ENCODE measurements around the gene KRT35. TPM values are rescaled to one million over a fixed set of nuclear protein-coding genes. Genes with fewer than 3 reads are reported as not detected.
A peak's percentile ranks its signal among the peaks of the same experiment; 100 is the strongest.

KRT35 gene
- total and polyA plus RNA-seq, 10 of the 15 experiments (the other 5 are each of a cell fraction or from before 2014, with no cell fraction given): not detected

DNA sequence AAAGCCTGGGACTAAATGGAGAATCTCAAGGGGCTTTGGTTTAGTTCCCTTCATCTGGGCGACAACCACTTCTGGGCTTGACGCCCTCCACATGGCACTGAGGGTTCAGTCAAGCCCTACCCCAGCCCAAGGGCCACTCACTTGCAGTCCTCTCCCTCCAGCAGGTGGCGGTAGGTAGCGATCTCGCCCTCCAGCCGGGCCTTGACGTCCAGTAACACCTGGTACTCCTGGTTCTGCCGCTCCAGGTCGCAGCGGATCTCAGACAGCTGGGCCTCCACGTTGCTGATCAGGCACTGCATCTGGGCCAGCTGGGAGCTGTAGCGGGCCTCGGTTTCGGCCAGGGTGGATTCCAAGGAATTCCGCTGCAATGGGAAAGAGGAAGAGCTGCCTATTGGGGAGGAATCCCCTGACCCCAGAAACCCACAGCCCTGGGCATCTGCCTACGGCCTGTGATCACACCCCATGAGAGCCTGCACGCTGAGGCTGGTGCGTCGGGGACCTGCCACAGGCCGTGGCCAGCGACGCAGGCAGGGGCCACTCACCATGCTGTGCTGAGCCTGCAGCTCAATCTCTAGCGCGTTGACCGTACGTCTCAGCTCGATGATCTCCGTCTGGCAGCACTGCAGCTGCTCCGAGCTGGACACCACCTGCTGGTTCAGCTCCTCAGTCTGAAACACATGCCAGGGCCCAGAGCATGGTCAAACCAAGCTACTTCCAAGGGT lies 6.0 kb upstream of the KRT35 start:
- H3K27me3 ChIP-seq (replicated peaks in 1 of 2; ENCODE audit: control insufficient read depth in 2 of 2, insufficient read depth in 2 of 2, low read length in 1 of 2): peaks cover 0 to 3% of the 10 kb centered on the region in 2 experiments; a peak in 2 of 4 replicates
- no peaks in the 10 kb centered on the region for H3K4me1 ChIP-seq (ENCODE audit: control insufficient read depth, insufficient read depth, low read length)
- BruUV-seq (replicated peaks): no TSS peak
- intact Hi-C loops (cut with micrococcal nuclease; ENCODE audit: unreplicated experiment) (no loop called here), in situ Hi-C loops (cut with MboI) (no loop called here)
- ChIA-PET RAD21 (ENCODE audit: unreplicated experiment) (interaction anchor here (0.8 to 1.9 kb wide), 3 partner anchors 61 to 631 kb away, joined by 3 to 5 read pairs (median 3); no protein-coding TSS in a partner anchor), SMC1A (ENCODE audit: uncharacterized antibody, unreplicated experiment) (interaction anchor here (0.9 kb wide), 2 partner anchors 160 to 180 kb away, joined by 3 read pairs; no protein-coding TSS in a partner anchor), CTCF (interaction anchor here (0.6 to 2.3 kb wide), 9 partner anchors 8 to 630 kb away, joined by 3 to 8 read pairs (median 3); no protein-coding TSS in a partner anchor), POLR2A (no interaction called here)
- H3K4me2 ChIP-seq (ENCODE audit: control insufficient read depth, insufficient read depth): no peak overlapping the region
- FAIRE-seq (no peak), ATAC-seq (peak; percentile 74), DNase-seq (ENCODE audit: low read depth, low spot score) (no peak)
- no peak overlapping the region for H3K4me3 ChIP-seq
- no peak overlapping the region for H3K9ac ChIP-seq (ENCODE audit: control insufficient read depth, insufficient read depth, low read length)
- no peak for TF ChIP-seq EP300 (IDR thresholded peaks at IDR 0.05; ENCODE audit: borderline replicate concordance in 1 of 2, control insufficient read depth in 1 of 2, low read depth in 2 of 2, low read length in 2 of 2)
- TF ChIP-seq NFXL1 (IDR thresholded peaks at IDR 0.05; ENCODE audit: borderline replicate concordance): no peak
- TF ChIP-seq ZBED1 (IDR thresholded peaks at IDR 0.05; ENCODE audit: borderline replicate concordance): no peak
- no peak for TF ChIP-seq PBX3 (IDR thresholded peaks at IDR 0.05; ENCODE audit: insufficient replicate concordance, low read depth, low read length)
- TF ChIP-seq CTCF (IDR thresholded peaks at IDR 0.05 in 2 of 3, conservative IDR thresholded peaks at IDR 0.05 in 1 of 3; ENCODE audit: control insufficient read depth in 2 of 3, extremely low read depth in 1 of 3, insufficient read depth in 1 of 3, low read depth in 3 of 3, low read length in 3 of 3): peak; percentile 34 to 67 (median 63); a peak in 5 of 6 replicates
- no peak for TF ChIP-seq ZNF622 (IDR thresholded peaks at IDR 0.05)
- TF ChIP-seq GABPA (IDR thresholded peaks at IDR 0.05; ENCODE audit: low read depth): no peak
- peak; percentile 31; the same call in 1 of the 2 replicates for TF ChIP-seq SMC3 (IDR thresholded peaks at IDR 0.05; ENCODE audit: borderline replicate concordance, low read length)
- TF ChIP-seq, protein P1, sequence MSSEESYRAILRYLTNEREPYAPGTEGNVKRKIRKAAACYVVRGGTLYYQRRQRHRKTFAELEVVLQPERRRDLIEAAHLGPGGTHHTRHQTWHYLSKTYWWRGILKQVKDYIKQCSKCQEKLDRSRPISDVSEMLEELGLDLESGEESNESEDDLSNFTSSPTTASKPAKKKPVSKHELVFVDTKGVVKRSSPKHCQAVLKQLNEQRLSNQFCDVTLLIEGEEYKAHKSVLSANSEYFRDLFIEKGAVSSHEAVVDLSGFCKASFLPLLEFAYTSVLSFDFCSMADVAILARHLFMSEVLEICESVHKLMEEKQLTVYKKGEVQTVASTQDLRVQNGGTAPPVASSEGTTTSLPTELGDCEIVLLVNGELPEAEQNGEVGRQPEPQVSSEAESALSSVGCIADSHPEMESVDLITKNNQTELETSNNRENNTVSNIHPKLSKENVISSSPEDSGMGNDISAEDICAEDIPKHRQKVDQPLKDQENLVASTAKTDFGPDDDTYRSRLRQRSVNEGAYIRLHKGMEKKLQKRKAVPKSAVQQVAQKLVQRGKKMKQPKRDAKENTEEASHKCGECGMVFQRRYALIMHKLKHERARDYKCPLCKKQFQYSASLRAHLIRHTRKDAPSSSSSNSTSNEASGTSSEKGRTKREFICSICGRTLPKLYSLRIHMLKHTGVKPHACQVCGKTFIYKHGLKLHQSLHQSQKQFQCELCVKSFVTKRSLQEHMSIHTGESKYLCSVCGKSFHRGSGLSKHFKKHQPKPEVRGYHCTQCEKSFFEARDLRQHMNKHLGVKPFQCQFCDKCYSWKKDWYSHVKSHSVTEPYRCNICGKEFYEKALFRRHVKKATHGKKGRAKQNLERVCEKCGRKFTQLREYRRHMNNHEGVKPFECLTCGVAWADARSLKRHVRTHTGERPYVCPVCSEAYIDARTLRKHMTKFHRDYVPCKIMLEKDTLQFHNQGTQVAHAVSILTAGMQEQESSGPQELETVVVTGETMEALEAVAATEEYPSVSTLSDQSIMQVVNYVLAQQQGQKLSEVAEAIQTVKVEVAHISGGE (CRISPR knock-in tag; IDR thresholded peaks at IDR 0.05): no peak
- no peak for TF ChIP-seq NFYA (IDR thresholded peaks at IDR 0.05; ENCODE audit: borderline replicate concordance, low read depth, low read length)
- TF ChIP-seq FOXK2 (IDR thresholded peaks at IDR 0.05): no peak
- TF ChIP-seq MYC (IDR thresholded peaks at IDR 0.05; ENCODE audit: insufficient read depth, insufficient read length, insufficient replicate concordance, low read length, severe bottlenecking): no peak
- no peak for TF ChIP-seq CHD4 (IDR thresholded peaks at IDR 0.05)
- no peak for TF ChIP-seq ATF2 (IDR thresholded peaks at IDR 0.05; ENCODE audit: low read length)
- H2AFZ ChIP-seq (ENCODE audit: control insufficient read depth, low read depth, low read length): no peak overlapping the region
- no peaks in the 10 kb centered on the region for H3K36me3 ChIP-seq (ENCODE audit: control insufficient read depth in 2 of 2, insufficient read depth in 2 of 2, low read length in 1 of 2)
- no peaks in the 10 kb centered on the region for H4K20me1 ChIP-seq (ENCODE audit: control insufficient read depth, insufficient read depth)
- no peaks in the 10 kb centered on the region for H3K9me3 ChIP-seq (replicated peaks; ENCODE audit: control insufficient read depth, insufficient read depth, low read length)
- 37% methylated on average over 29 of the region's 29 CpGs for WGBS (ENCODE audit: insufficient coverage, insufficient replicate concordance, low lambda C conversion rate, missing lambda C conversion rate)
- H3K27ac ChIP-seq (ENCODE audit: control insufficient read depth, insufficient read depth): no peak overlapping the region
- H3K79me2 ChIP-seq (ENCODE audit: control insufficient read depth, insufficient read depth, low read length): no peaks in the 10 kb centered on the region

Data from GM12878 (cell line).